T follicular helper cell (primary cell): ENCODE results near the gene VEGFC.

ENCODE experiments used
- DNase-seq: peaks from one replicate; pipeline ENCODE4 v3.0.0-alpha.2; 2020; ENCODE audit warnings: low read depth

VEGFC gene

DNA sequence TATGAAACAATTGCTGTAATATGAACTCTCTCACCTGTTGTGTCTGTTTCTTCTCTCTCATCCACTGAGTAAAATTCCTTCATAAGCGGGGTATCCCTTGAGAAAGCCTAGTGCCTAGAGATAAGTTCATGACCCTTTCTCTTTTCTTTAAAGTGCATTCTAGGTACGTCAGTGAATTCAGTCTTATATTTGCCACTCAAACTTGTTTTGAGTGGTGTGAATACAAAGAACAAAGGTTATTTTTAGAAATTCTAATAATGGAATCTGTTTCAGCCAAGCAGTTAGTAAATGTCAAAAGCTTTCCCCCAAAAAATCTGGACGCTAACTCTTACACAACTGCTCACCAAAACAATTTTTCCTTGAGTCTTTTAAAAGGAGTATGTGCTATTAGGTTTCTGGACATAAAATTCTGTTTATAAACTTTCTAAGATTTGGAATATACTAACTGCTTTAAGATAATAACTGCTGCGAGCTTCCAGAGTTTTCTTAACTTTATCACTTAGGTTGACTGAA lies 112.0 kb downstream of the VEGFC start:
- no peak for DNase-seq

- no peak for DNase-seq
Observed at GRCh38 chr4:176676901-176677300, 115.8 kb downstream of the VEGFC start.

GRCh38 chr4:176675810-176676209 lies 116.9 kb downstream of the VEGFC start:
- no peak for DNase-seq

DNA sequence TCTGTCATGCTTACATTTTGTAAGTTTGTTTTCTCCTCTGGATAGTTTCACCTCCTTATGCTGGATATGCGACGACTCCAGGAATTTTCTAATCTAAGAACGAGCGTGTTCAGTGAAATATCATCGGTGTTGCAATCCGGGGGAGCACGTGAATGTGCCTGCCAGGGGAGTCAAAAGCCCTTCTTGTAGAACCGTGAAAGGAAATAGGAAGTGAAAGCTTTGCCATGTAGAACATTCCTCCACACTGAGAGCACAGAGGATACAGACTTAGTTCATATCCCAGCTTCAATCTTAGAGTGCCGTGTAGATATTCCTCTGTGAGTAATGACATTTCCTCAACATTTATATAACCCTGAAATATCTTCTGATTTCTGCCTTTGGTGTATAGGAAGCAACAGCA lies 121.2 kb downstream of the VEGFC start:
- no peak for DNase-seq

- no peak for DNase-seq
Observed at GRCh38 chr4:176668324-176668723, 124.4 kb downstream of the VEGFC start.

DNA sequence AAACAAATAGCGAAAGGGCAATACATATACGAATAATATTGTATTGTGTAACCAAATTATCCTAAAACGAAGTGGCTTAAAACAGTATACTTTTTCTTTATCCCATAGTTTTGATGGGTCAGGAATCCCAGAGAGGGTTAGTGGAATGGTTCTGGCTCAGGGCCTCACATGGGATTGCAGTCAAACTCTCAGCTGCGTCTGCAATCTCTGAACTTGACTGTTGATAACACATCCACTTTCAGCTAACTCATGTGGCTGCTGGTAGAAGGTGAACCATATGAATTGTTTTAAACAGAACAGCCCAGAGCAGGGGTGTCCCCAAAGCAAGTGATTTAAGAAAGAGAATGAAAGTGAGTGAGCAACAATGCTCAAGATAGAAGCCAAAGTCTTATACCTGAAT lies 127.8 kb downstream of the VEGFC start:
- no peak for DNase-seq

- no peak for DNase-seq
Observed at GRCh38 chr4:176660561-176660960, 132.2 kb downstream of the VEGFC start.

DNA sequence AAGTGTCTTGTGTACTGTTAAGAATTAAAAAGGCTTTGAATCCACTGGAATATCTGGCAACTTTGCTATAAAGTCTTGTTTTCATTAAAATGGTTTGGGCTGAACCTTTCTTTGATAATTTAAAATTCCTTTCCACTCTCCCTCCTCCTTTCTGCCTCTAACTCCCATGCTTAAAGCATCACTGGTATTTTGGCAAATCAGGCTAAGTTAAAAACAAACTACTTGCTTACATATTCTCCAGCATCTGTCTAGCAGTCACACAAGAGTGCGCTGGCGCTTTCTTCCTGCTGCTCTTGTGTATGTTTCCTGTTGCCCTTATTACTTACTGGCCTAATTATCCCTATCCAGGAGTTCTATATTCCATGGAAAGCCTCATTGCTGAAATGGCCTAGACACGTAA lies 136.6 kb downstream of the VEGFC start:
- no peak for DNase-seq

DNA sequence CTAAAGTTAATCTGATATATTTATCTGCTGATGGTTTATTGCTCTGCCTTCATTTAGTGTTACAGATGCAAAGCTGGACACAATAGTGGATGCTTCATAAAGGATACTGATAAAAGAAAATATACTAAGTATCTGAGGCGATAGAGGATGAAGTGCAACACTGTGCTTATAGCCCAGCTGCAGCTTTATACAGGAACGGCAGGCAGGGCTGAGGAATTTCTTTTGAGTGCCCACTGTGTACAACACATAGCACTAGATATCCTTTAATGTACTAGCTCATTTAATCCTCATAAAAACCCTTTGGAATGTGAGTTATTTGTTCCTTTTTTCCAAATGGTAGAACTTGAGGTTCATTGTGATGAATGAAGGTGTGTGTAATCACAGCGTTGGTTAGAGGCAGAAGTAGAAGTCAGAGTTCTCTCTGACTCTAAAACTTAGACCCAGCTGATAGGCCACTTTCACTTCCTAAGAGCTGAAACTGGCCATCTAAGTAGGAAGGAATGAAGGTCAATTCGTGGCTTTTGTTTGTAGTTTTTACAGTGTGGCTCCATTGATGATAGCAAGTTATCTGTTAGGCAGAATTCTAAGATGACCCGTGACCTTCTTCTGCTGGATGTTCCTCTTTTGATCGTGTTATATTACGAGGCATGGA lies 138.0 kb downstream of the VEGFC start:
- no peak for DNase-seq

DNA sequence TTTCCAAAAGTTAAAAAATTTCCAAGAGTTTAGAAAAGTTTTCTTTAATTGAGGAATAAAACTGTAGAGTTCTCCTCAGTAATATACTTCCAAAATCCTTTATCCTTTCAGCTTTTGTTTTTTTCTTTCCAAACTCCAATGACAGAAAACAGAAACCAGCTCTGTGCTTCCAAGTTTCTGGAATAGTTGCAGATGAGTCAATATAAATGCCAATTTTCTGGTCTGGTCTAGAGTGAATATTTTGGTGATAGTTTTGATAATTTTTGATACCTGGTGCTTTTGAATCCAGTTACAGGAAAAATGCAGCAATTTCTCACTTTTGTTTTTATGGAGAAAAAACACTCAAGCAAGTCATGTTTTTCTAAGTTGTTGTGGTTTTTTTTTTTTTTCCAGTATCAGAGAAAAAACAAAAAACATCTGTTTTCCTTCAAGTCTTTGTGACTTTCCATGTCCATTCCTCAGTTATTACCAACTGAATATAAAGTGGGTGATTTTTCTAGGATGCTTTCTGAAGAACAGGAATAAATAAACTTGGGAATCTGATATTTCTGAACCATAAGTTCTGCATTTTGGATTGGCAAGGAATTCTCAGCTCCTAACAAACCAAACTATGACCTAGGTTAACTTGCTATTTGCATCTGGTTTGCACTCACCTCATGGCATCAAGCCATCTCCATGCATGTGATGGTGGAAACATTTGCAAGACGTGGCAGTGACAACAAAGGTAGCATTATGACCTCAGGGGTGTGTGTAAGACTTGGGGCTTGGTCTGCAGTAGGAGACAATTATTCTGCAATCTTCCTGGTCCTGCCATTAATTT lies 139.1 kb downstream of the VEGFC start:
- no peak for DNase-seq

DNA sequence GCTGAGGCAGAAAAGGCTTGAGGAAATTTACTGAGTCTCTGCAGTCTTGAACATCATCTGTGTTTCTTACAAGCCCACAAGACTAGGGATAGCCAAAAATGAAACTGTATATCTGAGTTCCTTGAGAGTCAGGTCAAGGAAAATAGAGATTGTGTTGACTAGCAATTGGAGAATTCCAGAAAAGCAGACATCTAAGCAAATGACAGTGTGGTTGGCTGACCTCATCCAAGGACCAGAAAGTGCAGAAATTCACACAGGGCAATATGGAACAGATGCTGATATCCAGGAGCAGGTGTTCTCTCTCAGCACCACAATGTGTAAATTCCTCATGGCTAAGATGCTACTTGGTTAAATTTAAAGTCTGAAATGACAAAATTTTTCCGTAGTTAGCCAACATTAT lies 146.4 kb downstream of the VEGFC start:
- DNase-seq = no peak

- no peak for DNase-seq
Observed at GRCh38 chr4:176645246-176645960, 147.3 kb downstream of the VEGFC start.

DNA sequence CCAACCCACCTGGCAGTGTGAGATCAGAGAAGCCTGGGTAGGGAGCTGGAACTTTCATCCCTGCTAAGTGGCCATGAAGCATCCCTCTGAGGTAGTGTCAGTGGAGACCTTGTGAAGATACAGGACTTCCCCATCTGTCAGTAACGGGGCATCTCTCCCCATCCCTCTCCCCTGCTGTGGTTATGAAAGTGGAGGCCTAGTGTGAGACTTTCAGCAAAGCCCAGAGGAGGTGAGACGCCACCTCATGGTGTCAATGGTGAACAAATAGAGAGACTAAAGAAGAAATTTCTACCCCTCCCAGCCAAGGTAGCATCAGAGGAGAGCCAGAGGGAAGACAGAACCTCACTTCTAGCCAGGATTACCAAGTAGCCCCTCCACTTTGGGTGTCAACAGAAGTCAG lies 150.2 kb downstream of the VEGFC start:
- DNase-seq = no peak

DNA sequence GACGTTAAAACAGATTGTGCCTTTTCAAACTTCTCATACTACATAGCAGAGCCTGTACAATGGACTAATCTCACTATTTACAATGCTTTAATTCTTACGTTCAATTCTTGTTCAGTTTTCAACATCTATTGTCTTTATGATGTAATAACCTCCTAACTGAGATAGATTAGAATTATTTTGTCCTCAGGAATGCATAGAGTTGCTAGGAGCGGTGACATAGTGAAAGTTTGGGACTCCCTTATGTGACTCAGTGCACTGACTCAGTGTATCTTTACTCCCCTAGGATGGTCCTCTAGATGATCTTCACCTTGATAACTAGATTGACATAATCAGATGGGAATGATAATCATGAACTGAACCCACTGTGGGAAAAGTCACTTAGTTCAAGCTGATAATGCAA lies 151.5 kb downstream of the VEGFC start:
- no peak for DNase-seq

- no peak for DNase-seq
Observed at GRCh38 chr4:176638992-176639391, 153.7 kb downstream of the VEGFC start.

DNA sequence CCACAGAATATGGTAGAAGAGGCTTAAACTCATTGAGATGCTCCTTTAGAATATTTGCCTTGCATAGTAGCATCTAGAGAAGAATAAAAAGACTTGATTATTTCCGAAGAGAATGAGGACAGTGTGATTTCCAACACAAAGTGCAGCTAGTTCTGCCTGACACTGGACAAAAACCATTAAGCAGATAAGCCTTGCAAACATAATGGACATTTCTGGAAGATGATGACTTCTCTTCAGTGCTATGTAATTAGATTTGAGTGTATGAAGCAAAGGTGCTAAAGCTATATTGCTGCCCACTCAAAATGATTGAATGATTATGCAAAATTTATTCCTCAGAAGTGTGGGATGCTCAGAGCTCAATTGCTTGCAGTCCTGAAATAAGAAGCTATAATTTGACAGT lies 156.4 kb downstream of the VEGFC start:
- no peak for DNase-seq

DNA sequence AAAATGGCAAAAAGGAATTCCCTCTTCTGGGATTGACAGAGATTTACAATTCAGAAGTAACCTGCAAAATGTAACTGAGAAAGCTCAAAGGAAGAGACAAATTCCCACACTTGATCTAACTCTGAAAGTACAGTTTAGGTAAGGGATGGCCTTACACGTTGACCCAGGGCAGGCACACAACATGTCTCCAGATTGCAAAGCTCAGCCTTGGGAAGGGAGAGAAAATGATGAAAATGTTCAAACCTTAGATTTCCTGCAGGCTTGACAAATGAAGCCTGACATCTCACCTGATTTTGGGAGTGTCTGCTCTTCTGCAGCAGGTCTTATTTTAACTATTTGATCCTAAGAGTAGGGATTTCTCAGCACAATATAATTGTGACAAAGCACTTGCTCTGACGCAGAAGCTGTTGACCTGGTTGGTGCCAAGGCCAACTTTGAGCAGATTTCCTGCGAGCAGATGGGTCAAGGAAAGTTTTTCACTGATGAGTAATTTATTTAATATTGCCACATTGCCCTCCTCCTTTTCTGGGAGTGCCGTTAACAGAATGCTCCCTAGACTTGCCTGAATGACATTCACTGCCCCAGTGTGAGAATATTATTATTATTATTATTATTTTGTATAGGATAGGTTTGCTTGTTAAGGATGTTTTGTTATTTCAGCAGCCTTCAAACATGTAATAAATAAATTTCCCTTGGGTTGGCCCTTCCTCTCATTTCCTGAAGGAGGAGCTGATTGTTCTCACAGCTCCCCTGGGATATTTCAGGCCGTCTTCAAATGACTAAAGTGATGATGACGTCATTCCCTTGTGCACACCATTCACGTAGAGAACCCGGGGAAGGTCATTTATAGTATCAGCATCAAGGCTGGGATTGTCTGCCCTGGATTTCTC lies 157.1 kb downstream of the VEGFC start:
- DNase-seq = no peak
